A172 (cell line): Measurements from ENCODE around the gene TMEM35A. TPM values are rescaled to one million over a fixed set of nuclear protein-coding genes. Genes with fewer than 3 reads are reported as not detected.

Source experiments
- total RNA-seq: library from RNA; depleted of rRNA; stranded (reverse); fragments of >200 nt; shearing (Covaris generic); gene quantifications from 2 replicates; pipeline ENCODE4 v1.2.3, GENCODE V29; 2014; rRNA removed

Gene TMEM35A
- total RNA-seq, 1 experiment from 2014 or later: not detected

Other genes starting within 250 kb of the TMEM35A start
- not detected in 2 replicates for gene NOX1, start 204.5 kb upstream of the TMEM35A start, total RNA-seq
- gene XKRX, start 150.0 kb upstream of the TMEM35A start, total RNA-seq: not detected in 2 replicates
- not detected in 2 replicates for gene ARL13A, start 109.2 kb upstream of the TMEM35A start, total RNA-seq
- gene TRMT2B, start 26.8 kb upstream of the TMEM35A start, total RNA-seq: 16.5 and 17.8 TPM in 2 replicates
- gene CENPI, start 19.3 kb downstream of the TMEM35A start, total RNA-seq: 15.8 and 22.2 TPM in 2 replicates
- gene DRP2, start 140.9 kb downstream of the TMEM35A start, total RNA-seq: 0.05 and 0.10 TPM in 2 replicates
- gene TAF7L, start 212.5 kb downstream of the TMEM35A start, total RNA-seq: not detected in 2 replicates